HG03159 (cell line): ENCODE results near the gene ADAM19.

ENCODE experiments used
- ATAC-seq: cut with Tn5 transposase; IDR thresholded peaks from one replicate; pipeline ENCODE4 v1.9.1; 2021; ENCODE audit warnings: mild to moderate bottlenecking, moderate library complexity; ENCODE audit not compliant: unreplicated experiment

Gene ADAM19

DNA sequence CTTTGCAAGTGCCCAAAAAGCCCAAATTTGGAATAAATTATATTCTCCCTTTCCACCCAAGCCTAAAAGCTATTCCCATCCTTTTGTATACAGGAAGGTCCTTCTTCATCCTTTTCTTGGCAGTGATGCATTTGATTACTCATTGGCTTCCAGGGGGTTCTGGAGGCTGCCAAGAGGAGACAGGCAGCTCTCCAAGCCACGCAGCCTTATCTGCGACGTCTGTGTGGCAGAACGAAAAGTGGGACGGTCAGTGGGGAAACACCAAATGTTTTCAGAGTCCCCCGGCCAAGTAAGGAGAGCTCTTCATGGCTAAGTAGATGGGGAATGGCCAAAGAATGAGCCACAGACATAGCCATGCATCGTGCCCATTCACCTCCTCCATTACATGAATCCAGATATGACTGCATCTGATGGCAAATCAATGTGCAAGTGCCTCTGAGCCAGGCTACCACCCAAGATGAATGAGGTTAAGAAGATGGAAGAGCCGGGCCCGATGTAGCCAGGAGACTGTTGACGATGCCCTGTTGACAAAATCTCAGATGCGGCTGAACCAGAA is 12.1 kb downstream of the ADAM19 start:
- no peak for ATAC-seq

DNA sequence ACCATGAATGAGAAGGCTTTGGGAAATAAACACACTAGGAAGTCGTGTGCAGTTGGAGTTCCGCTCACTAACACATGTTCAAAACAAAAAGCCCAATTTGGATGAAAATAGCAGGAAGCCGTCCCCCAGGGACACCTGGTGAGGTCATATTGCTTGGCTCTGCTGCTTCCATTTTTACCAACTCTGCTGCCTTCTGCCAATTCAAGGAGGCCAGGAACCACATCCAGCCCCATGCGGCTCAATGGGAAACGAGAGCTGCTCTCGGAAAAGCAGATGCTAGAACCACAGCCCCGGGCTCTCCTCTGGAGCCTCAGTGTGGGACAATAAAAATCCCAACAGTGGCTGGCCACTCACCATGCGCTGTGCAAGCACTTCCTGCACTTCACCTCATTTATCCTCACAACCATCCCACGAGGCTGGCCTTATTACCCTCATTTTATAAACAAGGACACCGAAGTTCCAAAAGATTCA is 13.4 kb downstream of the ADAM19 start:
- ATAC-seq = no peak

DNA sequence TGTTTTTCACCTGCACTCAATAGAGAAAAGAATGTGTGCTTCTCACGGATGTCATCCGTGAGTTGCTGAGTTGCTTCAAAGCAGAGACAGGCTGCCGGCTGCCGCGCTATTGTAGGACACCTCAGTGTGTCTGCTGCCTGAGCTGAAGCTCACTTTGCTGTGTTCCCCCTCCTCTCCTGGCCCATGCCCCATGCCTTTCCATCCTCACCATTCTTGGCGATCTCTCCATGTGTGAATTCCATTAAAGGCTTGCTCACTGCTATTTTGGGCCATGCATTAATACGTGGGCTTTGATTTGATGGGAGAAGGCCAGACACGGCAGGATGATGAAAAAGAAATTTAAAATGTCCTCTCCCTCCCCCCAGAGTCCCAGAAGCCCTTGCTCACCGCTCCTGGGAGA is 14.5 kb downstream of the ADAM19 start:
- ATAC-seq = no peak

DNA sequence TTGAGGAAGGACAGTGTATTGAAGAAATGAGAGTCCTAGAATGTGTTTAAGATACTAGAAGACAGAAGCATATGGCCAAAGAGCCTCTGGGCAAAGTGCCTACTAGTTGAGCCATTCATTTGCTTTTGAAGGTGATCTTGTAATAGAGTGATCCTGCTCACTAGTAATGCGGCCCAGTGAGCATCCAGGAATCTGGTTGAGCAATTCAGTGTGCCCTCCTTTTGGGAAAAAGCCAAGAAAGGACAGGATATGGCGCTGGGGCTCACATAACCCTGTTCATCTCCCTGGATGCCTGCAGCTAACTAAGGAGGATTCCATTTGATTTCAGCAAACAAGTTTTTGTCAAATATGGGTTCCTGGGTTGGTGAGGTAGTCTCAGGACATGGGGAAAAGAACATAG is 16.3 kb downstream of the ADAM19 start:
- no peak for ATAC-seq

DNA sequence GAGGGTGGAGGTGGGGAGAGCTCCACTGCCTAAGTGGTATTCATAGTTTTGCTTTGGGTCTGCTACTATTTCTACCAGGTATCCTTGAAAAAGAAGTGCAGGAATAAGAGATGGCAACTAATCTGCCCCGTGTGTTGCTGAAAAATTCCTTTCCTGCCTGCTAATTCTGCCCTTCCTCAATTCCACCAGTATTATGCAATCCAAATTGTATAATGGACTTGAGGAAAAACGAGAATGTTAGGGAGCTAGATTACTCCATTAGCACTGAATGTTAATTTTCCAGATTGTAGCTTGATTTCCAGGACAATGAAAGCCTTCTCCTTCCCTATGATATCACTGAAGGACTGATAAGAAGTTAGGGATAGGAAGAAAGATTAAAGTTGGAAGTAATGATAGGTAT is 16.9 kb downstream of the ADAM19 start:
- no peak for ATAC-seq

DNA sequence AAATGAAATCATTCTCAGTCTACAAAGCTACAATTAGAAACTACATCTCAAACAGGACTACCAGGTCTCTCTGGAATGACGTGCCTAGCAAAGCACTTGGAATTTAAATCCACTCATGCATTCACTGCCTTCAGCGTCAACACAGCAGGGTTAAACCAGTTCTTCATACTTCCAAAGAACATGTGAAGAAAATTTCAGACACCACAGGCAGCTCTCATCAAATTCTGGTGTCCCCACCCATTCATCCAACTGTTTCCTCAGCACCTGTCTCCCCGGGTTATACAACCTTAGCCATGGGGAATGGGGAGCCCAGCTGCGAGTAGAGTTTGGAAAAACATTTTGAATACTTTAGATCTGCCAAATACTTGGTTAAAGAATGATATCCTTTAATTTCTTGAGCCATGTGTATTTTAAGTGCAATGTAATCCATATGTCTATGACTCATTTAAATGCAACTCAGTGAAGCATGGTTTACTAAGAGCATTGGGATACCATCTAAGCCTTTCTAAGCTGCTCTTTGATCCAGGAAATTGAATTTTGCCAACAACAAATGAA is 17.5 kb downstream of the ADAM19 start:
- no peak for ATAC-seq

DNA sequence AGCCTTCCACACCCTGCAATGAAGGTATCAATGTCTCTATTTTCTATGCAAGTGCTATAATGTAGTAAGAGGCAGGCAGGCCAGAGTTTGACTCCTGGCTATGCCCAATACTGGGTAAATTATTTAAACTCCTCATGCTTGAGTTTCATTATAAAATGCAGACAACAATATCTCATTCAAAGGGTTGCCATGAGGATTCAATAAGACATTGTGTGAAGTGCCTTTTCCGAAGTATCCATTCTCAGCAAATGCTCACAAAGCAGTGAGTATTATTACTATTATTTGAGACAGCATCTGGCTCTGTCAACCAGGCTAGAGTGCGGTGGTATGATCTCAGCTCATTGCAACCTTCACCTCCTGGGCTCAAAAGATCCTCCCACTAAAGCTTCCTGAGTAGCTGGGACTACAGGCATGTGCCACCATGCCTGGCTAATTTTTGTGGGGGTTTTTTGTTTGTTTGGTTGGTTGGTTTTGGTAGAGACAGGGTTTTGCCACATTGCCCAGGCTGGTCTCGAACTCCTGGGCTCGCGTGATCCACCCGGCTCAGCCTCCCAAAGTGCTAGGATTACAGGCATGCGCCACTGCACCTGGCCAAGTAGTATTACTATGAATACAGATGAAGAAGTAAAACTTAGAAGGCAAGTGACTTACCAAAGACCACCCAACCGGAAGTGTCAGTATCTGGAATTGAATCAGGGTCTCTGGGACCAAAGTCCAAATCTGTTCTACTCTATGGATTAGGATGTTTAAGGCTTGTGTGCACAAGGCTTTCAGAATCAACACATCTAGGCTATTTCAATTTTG is 18.8 kb downstream of the ADAM19 start:
- no peak for ATAC-seq

DNA sequence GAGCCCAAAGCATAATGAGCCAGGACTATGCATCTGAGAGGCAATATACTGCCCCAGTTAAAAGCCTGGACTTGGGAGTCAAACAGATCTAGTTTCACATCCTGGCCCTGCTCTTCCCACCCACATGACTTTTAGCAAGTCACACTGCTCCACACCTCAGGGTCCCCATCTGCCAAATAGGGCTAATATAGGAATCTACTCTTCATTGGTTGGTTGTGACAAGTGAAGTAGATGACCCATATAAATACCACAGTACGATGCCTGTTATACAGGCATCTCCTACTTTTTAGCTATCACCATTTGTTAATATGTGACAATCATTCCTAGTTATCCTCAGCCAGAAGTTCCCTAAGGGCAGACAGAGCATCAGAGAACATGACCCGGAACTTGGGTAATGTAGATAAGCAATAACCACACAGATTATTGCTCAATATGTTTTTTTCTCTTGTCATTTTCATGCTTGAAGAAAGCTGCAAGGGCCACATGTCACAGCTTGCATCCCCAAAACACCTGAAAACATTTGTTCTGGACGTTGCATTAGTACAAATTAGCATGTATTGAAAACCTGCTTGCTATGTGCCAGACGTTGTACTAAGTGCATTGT is 20.4 kb downstream of the ADAM19 start:
- ATAC-seq = no peak

DNA sequence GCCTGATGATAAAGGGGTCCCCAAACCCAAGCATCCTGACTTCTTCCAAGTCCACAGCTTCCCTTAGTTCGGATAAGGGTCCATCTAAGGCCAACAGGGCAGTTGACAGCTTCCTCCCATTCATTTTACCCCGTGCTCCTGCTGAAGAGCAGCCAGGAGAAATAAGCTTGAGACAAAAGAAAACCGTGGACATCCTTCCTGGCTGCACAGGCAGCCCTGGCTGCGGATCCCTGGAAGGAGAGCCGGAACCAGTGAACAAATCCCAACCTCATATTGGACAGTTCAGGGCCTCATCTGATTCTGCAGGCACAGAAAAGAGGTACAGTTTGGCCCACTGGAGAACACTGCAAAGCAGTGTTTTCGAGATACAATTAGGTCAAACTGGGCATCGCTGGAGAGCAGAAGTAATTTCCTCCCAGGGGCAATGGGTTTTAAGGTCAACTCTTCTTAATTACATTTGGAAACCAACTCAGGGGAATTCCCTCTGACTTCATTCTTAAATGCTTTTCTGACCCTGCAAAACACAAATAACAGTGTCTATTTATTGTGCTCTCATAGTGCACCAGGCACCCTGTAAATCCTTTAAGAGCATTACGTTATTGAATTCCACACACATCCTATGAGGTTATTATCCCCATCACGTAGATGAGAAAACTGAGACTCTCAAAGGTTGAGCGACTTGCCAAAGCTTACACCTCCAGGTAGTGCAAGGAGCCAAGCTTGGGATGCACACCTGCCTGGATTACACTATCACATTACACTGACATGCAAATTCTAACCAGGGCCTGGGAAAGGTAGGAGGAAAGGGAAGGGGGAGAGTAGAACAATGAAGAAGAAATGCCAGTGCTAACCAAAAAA is 21.2 kb downstream of the ADAM19 start:
- ATAC-seq = no peak

DNA sequence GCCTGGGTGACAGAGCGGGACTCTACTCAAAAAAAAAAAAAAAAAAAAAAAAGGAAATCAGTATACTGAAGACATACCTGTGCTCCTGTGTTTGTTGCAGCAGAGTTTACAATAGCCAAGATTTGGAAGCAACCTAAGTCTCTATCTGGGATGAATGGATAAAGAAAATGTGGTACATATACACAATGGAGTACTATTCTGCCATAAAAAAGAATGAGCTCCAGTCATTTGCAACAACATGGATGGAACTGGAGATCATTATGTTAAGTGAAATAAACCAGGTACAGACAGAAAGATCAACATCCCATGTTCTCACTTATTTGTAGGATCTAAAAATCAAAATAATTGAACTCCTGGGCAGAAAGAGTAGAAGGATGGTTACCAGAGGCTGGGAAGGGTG is 22.9 kb downstream of the ADAM19 start:
- no peak for ATAC-seq

DNA sequence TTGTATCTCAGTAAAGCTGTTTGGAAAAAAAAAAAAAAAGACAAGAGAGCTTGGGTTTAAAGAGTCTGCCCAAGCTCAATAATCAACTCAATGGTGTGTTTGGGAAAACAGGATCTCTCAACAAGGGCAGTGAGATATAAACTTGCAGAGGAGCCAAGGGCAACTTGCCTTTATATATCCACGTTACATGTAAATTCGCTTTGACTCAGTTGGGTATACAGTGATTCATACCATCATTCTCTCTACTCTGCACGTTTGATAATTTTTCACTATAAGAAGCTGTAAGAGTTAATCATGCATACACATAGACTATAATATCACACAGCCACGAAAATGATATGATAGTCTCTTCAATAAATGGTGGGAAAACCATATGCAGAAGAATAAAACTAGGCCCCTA is 24.9 kb downstream of the ADAM19 start:
- ATAC-seq = no peak

DNA sequence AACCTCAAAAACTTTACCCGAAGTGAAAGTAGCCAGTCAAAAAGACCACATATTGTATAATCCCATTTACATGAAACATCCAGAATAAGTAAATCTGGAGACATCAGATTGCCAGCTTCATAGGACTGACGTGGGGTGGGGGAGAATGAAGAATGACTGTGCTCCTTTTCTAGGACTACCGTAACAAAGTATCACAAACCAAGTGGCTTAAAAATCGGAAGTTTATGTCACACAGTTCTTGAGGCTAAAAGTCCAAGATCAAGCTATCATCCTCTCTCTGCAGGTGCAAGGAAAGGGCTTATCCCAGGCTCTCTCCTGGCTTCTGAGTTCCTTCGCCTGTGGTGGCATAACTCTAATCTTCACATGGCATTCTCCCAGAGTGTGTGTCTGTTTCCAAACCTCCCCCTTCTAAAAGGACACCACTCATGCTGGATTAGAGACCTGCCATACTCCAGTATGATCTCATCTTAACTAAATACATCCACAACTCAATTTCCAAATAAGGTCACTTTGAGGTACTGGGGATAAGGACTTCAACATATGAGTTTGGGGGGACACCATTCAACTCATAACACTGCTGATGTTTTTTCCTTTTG is 25.5 kb downstream of the ADAM19 start:
- no peak for ATAC-seq

DNA sequence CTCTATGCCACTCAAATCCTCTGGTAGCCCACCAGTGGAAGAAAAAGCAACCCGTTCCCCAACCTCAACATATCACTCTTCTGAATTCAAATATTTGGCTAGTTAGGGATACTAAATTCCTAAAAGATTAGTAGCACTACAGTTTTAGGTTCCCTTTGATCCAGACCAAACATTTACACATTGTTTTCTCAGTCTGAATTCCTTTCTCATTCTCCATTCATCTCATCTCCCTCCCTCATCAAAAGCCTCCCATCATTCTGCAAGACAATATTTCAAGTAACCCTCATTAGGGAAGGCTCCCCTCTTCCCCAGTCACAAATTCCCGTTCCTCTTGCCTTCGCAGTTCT is 26.3 kb downstream of the ADAM19 start:
- no peak for ATAC-seq

DNA sequence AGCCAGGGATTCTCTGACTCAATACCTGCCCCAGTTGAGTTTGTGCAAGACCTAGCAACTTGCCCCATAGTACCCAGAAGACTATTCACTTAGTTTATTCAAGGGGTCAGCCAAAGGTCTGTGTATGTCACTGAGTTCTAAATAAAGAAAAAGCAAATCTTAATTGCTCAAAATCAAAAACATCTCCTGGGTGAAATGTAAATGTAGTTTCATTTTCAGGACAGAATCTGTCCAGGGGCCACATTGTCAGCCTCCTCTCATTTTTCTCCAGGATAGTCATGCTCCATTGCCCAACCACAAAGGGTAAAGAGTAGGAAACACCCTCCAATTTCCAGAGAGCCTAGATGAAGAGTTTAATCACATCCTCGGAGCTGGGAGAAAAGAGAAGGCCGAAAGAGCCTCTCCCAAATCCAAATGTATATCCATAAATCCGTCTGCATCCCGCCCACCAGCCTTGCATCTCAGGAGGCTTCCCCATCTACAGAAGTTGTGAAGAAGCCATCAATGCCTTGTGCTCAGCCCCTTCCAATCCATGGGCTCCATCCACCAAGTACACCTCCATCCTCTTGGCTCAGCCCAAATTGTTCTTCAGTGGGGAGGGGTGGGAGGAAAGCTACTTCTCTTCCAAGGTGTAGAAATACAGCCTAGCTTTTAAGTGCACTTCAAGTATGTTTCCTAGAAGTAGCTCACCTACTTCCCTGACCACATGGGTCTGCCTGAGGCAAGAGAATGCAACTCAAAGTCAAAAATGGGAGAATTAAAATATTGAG is 26.9 kb downstream of the ADAM19 start:
- ATAC-seq = peak; percentile 56

DNA sequence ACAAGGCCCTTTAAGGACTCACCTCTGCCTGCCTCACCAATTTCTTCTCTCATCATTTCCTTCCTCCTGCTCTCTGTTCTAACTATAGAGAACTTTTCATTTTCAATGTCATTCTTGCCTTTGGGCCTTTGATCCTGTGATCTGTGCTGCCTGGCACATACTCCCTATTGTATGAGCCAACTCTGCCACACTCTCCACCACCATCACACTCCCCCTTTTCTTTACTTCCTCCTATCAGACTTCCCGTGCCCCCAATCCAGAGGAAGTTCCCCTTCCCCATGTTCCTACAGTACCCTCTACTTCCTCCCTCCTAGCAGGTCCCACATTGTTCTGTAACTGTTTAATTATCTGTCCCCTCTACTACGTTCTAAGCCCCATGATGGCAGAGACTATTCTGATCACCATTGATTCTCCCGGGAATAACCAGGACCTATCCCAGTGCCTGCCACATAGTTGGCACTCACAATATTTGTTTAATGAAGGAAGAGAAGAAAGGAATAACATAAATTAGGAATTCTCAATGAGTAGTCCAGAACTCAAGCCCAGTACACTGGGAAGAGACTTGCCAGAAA is 27.5 kb downstream of the ADAM19 start:
- ATAC-seq = no peak

DNA sequence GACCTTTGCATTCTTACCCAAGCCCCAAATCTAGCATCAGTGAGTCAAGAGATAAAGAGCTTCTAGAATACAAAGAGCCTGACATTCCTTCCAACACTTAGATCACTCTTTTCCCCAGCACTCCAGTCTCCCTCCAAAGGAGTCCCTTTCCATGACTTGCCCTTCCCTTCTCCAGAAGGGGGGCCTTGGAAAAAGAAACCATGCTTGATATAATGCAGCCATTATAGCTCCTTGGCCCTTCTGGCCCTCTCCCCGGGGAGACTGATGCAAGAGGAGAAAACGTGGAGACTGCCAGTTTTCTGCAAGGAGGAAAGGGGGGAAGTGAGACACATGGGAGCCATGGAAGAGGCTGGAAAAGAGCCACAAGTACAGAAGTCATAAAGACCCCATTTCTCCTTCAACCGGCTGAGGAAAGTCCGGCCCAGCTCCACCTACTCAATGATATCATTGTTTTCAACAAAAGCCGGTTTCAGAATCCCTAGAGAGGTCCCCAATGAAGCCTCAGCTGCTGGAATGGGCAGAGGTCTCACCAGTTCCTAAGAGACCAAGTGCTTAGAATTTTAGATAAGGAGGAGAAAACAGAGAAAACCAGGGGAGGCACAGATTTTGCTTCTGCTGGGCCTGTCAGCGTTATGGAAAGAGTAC is 29.0 kb downstream of the ADAM19 start:
- ATAC-seq = no peak

DNA sequence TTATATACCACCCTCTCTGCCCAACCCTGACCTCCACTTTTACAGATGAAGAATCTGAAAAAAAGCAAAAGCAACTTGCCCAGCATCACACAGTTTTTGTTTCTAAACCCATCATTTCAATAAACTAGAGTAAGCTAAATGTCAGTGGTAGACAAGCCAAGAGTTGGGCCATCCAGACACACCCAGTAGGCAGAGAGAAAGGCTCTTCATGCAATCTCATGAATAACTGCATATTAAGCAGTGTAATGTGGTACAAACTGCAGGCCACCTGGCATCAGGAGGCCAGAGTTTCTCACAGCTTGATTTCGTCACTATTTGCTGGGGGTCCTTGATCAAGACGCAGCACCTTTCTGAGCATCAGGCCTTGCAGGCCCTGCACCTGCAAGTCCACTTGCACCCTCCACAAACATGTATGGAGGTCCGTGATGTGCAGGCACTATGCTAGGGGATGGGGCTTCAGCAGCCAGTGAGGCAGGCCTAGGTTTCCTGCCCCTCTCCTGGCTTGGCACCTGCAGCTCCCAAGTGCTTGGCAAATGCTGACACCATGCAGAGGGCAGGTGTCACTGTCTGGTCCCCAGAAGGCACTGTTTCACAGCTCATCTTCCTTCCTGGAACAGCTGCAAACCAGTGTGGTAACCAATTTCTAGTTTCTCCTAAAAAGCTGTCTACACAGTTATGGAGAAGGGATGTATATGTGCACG is 29.8 kb downstream of the ADAM19 start:
- ATAC-seq = no peak

DNA sequence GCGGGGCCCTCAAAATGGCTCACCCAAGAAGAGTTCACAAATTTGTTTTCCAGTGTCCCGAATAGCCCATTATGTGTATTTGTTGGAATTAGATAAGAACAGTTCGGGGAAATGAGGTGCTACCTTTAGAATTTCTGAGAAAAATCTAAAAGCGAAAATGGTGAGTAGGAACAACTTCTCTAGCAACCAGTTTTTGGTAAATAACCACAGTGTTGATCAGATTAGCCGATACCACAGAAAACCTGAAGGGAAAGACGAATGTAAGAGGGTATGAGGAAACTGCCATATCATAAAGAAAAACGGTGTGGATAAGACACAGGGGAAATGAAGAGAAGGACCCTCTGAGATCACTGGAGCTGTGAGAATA is 31.0 kb downstream of the ADAM19 start:
- no peak for ATAC-seq
